Activated T-helper 17 cell treated with anti-CD3 and anti-CD28 coated beads, Interleukin-2, amount 50 U/mL, for 72 hours (primary cell): Measurements from ENCODE around the gene PTPRQ. TPM values are rescaled to one million over a fixed set of nuclear protein-coding genes. Genes with fewer than 3 reads are reported as not detected.

ENCODE experiments used
- ATAC-seq: fragments of 150-1000 bp; cut with Tn5 transposase; replicated peaks from 2 replicates; pipeline ENCODE4 v1.10.0; 2021; ENCODE audit warnings: mild to moderate bottlenecking, moderate library complexity
- H3K27ac Mint-ChIP-seq: one replicate; pipeline ENCODE4 v1.8.0; 2022; ENCODE audit warnings: mixed read lengths
- H3K27me3 Mint-ChIP-seq: one replicate; pipeline ENCODE4 v1.8.0; 2022; ENCODE audit warnings: mixed read lengths
- H3K36me3 Mint-ChIP-seq: one replicate; pipeline ENCODE4 v1.8.0; 2022; ENCODE audit warnings: low read depth, mild to moderate bottlenecking, mixed read lengths
- H3K4me1 Mint-ChIP-seq: one replicate; pipeline ENCODE4 v1.8.0; 2022; ENCODE audit warnings: mixed read lengths
- H3K4me3 Mint-ChIP-seq: one replicate; pipeline ENCODE4 v1.8.0; 2022; ENCODE audit warnings: mild to moderate bottlenecking, mixed read lengths
- H3K9me3 Mint-ChIP-seq: one replicate; pipeline ENCODE4 v1.8.0; 2022; ENCODE audit warnings: mixed read lengths
- total RNA-seq, 2 donors: library from RNA; stranded (reverse); gene quantifications; one replicate each; pipeline ENCODE4 v1.2.3, GENCODE V29; 2022

Gene PTPRQ
- total RNA-seq, 2 donors from 2014 or later: not detected

DNA sequence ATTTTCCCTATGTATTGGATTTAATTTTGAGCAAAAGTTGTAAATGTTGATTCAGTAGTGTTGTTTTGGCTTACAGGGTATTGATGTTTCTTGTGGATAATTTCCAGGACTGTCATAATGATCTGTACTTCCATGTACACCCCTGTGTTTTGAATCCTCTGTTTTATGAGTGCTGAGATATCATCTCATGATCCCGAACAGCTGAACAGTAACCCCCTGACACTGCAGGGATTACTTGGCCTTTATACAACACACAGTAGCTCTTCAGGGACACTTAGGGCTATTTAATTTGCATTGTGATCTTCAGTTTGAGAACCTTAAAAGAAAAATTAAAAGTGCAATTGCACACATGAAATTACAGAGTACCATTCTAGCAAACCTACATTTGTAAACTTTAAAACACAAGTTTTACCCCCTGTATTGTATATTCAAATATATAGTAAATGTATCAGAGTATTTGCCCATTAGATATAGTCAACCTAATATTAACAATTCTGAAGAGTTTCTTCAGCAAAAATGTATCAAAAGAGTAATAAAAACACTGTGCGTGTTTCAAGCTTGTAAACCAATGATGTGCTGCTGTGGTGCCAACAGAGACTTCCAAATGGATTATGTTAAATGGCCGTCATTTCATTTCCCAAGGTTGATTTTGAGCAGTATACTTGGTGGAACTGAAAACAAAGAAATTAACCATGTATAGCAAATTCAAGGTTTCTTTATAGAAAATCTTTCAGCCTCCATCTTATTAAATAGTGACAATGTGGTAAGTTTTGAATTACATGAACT is 235.5 kb downstream of the PTPRQ start:
- no peaks in the 10 kb centered on the region for H3K9me3 Mint-ChIP-seq
- no peaks in the 10 kb centered on the region for H3K36me3 Mint-ChIP-seq
- no peak overlapping the region for H3K4me3 Mint-ChIP-seq
- H3K27ac Mint-ChIP-seq: no peak overlapping the region
- no peaks in the 10 kb centered on the region for H3K27me3 Mint-ChIP-seq
- H3K4me1 Mint-ChIP-seq: no peaks in the 10 kb centered on the region
- no peak for ATAC-seq

DNA sequence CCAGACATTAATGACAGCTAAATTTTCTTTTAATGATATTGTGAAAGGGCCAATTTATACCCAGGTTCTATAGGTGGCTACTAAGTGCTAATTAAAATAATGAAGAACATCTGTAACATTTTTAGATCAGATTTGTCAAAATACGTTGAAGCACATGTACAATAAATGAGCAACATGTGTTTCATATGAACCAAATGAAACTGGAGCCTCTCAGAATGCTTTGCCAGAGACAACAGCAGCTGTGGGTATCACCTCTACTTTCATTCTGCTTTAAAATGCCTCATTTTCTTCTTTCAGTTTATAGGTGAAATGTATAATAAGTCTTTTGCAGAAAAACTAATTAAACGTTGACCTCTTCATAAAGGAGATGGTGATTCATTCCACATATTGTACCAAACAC is 237.3 kb downstream of the PTPRQ start:
- Mint-ChIP-seq H3K27me3 (no peaks in the 10 kb centered on the region), H3K4me1 (no peaks in the 10 kb centered on the region), H3K9me3 (no peaks in the 10 kb centered on the region), H3K27ac (no peak overlapping the region), H3K36me3 (no peaks in the 10 kb centered on the region), H3K4me3 (no peak overlapping the region)
- no peak for ATAC-seq

DNA sequence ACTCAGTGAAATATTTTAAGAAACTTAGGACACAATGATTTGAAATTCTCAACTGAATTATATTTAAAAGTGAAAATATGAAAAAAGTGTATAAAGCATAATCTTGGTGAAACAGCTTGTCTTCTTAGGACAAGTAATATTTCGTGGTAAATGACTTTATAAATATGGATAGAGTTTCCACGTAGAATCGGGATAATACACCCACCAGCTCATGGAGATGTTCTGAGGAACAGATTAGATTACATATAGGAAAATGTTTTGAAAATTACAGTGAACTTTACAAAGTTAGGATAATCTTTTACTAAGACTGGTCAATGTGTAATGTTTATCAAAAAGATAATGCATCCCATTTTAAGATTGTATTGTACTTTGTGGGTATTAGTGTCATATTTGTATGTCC is 237.8 kb downstream of the PTPRQ start:
- Mint-ChIP-seq H3K27ac (no peak overlapping the region), H3K4me3 (no peak overlapping the region), H3K4me1 (no peaks in the 10 kb centered on the region), H3K9me3 (no peaks in the 10 kb centered on the region), H3K36me3 (no peaks in the 10 kb centered on the region), H3K27me3 (no peaks in the 10 kb centered on the region)
- ATAC-seq: no peak

DNA sequence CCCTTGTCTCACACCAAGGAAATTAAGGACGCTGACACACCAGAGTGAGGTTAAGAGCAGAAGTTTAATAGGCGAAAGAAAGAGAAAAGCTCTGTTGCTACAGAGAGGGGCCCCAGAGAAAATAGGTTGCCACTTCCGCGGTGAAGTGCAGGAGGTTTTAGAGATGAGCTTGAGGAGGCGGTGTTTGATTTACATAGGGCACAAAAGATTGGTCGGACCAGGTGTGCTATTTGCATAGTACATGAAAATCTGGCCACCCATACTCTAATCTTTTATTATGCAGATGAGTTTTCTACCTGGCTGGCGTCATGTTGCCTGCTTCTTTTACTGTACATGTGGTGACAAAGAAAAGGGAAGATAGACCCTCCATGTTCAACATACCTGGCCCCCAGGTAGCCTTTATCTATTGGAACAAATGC is 240.1 kb downstream of the PTPRQ start:
- no peaks in the 10 kb centered on the region for H3K9me3 Mint-ChIP-seq
- H3K27me3 Mint-ChIP-seq: no peaks in the 10 kb centered on the region
- no peaks in the 10 kb centered on the region for H3K36me3 Mint-ChIP-seq
- H3K4me3 Mint-ChIP-seq: no peak overlapping the region
- no peak for ATAC-seq
- H3K27ac Mint-ChIP-seq: no peak overlapping the region
- H3K4me1 Mint-ChIP-seq: no peaks in the 10 kb centered on the region

DNA sequence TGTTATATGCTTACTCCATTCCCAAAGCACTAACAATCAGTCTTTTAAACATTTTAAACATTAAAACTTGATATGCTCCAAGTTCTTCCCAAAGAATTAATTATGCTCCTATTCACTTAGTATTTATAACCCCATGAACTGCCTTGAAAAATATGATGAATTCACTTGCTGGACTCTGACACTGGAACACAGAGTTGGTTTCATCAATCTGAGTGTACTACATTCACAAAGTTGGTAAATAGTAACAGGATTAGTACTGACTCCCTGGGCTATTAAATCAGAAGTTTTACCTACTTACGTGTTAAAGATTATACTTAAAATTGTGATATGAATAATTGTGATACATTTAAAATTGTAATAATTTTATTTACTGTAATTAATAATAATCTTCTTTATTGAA is 246.1 kb downstream of the PTPRQ start:
- Mint-ChIP-seq H3K36me3 (no peaks in the 10 kb centered on the region), H3K9me3 (peaks cover 4% of the 10 kb centered on the region), H3K4me1 (no peaks in the 10 kb centered on the region), H3K4me3 (no peak overlapping the region), H3K27ac (no peak overlapping the region), H3K27me3 (no peaks in the 10 kb centered on the region)
- no peak for ATAC-seq

DNA sequence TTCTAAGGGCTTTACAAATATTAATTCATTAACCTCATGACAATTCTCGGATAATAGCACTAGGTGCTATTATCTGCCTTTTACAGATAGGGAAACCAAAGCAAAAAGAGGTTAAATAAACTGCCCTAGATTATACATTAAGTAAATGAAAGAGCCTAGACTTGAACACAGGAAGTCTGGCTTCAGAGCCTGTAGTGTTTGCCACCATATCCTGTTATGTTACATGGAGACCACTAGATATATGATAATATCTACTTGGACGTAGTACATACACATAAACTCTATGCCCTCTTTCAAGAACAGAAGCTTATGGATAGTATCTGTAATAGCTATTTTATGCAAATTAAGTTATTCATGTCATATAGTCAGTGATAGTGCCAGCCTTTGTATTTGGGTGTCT is 246.5 kb downstream of the PTPRQ start:
- H3K9me3 Mint-ChIP-seq: peaks cover 4% of the 10 kb centered on the region
- ATAC-seq: no peak
- H3K4me3 Mint-ChIP-seq: no peak overlapping the region
- H3K4me1 Mint-ChIP-seq: no peaks in the 10 kb centered on the region
- H3K36me3 Mint-ChIP-seq: no peaks in the 10 kb centered on the region
- no peaks in the 10 kb centered on the region for H3K27me3 Mint-ChIP-seq
- no peak overlapping the region for H3K27ac Mint-ChIP-seq

DNA sequence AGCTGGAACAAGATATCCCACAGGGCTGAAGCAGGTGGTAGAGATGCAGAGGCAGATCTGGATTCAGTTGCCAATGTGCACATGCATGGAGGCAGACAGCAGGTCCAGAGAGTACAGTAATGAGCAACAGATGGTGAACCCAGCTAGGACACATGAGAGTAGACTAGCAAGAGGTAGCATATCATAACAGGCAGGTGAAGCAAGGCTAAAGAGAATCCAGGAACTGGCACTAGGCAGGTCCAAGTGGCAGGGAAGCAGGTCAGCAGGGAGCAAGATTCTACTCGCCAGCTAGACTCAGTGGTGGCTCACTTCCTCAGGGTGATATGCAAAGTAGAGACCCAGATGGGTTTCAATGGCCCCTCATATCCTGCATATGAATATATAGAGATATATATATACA is 248.1 kb downstream of the PTPRQ start:
- Mint-ChIP-seq H3K27ac (no peak overlapping the region), H3K4me3 (no peak overlapping the region), H3K36me3 (no peaks in the 10 kb centered on the region), H3K9me3 (peaks cover 4% of the 10 kb centered on the region), H3K27me3 (no peaks in the 10 kb centered on the region), H3K4me1 (no peaks in the 10 kb centered on the region)
- ATAC-seq: no peak

DNA sequence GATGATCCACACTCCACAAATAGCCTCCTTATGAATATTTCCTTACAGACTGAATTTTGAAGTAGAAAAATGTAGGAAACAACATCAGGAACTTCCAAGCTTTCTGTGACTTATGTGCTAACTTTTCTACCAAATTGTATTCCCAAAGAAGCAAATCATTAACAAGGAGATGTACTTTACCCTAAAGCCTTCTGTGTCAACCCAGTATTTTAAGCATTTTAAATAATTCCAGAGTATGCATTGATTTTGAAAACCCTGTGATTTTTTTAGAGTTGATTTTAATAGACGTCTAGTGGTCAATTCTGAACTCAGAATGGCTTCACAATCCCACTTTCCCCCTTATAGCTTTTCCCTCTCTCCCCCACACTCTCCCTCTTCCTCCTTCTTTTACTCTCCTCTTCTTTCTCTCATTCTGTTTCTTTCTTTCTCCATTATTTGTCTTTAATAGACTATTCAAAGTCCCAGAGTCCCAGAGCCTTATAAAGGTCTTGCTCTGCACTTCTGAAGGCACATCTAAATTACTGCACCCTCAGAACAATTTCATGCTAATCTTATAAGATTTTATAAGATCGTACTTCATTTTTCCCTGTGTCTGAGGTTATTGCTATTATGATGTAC is 253.3 kb downstream of the PTPRQ start:
- ATAC-seq: no peak
- Mint-ChIP-seq H3K36me3 (no peaks in the 10 kb centered on the region), H3K4me3 (no peak overlapping the region), H3K27me3 (no peaks in the 10 kb centered on the region), H3K27ac (no peak overlapping the region), H3K9me3 (peaks cover 4% of the 10 kb centered on the region), H3K4me1 (no peaks in the 10 kb centered on the region)

DNA sequence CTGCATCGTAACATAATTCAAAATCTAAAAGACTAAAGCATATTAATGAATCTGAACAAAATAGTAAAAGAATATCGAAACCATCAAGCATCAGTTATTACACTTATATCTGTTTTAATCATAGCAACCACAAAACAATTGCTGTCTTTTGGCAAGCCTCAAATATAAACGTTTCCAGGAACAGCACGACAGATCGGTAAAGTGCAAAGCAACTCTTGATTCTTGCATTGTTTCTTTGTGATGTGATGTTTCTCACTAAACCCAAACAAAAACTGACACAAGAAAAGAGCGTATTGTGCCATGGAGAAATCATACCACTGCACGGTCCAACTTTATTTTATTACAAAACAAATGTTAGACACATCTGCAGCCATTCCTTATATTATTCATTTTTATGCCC is 254.2 kb downstream of the PTPRQ start:
- Mint-ChIP-seq H3K4me1 (no peaks in the 10 kb centered on the region), H3K4me3 (no peak overlapping the region), H3K27ac (no peak overlapping the region), H3K27me3 (no peaks in the 10 kb centered on the region), H3K9me3 (peaks cover 6% of the 10 kb centered on the region), H3K36me3 (no peaks in the 10 kb centered on the region)
- ATAC-seq: no peak

DNA sequence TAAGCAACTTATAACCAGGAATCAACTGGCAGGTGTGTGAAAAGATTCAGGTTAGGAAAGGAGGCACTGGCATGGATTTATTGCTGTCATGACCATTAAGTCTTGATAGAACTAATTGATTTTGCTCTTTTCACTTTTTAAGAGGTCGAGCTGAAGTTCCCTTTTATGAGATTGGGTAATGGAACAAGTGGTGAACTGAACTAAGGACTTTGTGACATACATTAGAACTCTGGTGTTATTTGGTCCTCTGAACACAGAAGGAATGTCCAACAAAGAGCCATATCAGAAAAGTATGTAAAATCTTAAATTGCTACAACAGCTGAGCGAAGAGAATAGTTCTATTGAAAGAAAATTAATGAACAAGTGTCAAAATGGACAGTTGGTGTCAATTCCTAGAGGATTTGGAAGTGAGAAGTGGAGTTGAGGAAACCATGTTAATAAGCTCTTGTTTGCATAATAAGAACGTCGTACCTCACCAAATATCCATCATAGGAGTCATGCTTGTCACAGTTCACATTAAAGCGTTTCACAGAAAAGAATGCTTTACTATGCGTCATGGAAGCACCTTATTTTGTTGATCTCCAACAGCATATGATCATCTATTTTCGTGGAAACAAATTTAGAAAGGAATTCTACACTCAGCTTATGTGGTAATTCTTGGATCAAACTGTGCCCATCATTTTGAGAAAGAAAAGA is 255.0 kb downstream of the PTPRQ start:
- no peak for ATAC-seq
- H3K27ac Mint-ChIP-seq: no peak overlapping the region
- H3K27me3 Mint-ChIP-seq: no peaks in the 10 kb centered on the region
- no peak overlapping the region for H3K4me3 Mint-ChIP-seq
- H3K9me3 Mint-ChIP-seq: peaks cover 9% of the 10 kb centered on the region
- H3K36me3 Mint-ChIP-seq: no peaks in the 10 kb centered on the region
- H3K4me1 Mint-ChIP-seq: no peaks in the 10 kb centered on the region

DNA sequence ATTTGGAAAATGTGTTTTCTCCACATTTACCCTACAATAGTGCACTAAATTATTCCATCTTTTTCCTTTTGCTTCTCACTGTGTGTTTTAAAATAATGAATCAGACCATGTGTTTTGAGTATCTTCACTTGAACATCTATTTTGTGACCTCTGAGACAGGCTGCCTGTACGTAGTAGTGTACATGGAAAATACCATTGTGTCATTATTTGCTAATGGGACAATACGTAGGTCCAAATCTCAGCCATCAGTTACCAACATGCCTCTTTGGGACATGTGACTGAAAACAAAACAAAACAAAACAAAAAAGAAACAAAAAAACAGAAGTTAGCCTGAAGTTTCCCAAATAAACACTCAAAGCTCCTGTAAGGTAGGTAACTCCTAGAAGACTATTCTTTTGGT is 256.3 kb downstream of the PTPRQ start:
- H3K27ac Mint-ChIP-seq: no peak overlapping the region
- H3K36me3 Mint-ChIP-seq: no peaks in the 10 kb centered on the region
- H3K4me1 Mint-ChIP-seq: no peaks in the 10 kb centered on the region
- peaks cover 9% of the 10 kb centered on the region for H3K9me3 Mint-ChIP-seq
- H3K27me3 Mint-ChIP-seq: no peaks in the 10 kb centered on the region
- no peak for ATAC-seq
- H3K4me3 Mint-ChIP-seq: no peak overlapping the region

DNA sequence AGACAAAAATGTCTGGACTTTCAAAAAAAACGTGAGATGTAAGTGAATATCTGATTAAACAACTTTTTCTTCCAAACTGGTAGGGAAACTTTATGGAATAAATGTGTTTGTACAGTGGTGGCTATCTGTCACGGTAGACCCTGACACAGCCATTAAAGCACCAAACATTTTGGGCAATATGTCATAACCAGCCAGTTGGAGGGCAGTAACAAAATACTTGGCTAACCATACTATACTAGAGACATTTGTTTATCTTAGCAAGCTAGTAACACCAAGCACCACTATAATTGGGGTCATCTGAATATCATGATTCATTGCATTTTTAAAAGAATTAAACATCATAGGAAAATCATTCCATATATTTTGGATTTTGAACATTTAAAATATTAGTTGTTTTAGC is 257.4 kb downstream of the PTPRQ start:
- no peaks in the 10 kb centered on the region for H3K27me3 Mint-ChIP-seq
- H3K9me3 Mint-ChIP-seq: peaks cover 9% of the 10 kb centered on the region
- H3K4me3 Mint-ChIP-seq: no peak overlapping the region
- no peak overlapping the region for H3K27ac Mint-ChIP-seq
- ATAC-seq: no peak
- no peaks in the 10 kb centered on the region for H3K4me1 Mint-ChIP-seq
- no peaks in the 10 kb centered on the region for H3K36me3 Mint-ChIP-seq

DNA sequence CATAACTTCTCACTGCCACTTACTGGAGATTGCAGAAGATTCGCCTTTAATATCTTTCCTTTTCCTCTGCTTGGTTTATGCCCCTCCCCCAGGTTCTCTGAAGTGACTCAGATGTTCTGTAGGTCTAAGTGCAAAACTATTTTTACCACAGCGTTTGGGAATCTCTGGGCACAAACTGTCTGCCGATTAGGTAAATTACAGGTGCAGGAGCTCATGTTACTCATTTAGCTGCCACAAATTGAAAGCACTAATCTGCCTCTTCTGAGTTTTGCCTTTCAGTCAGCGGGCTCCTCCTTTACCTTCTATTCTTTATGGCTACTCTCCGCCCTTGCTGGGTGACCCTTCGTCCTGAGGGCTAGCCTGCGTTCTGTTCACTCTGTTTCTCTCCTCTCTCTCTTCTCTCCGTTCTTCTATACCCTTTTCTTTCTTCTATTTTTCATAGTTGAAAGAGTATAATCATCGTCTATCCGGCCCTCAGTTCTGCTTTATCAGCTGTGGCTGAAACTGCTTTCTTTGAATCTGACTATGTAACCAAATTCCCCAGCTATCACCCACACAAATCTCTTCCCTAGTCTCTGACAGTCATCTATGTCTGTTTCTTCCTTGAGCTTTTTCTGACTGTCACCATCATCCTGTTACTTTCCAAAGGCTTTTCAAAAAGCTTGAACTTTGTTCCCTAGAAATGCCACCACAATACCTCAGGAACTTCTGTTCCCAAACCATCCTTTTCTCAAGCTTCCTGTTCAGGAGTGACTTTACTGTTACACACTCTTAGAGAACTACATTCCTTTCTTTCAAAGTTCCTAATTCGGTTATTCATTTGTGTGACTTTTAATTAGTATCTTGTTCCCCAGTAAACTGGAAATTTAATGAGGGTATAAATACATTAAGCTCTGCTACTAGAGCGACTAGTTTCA is 259.1 kb downstream of the PTPRQ start:
- Mint-ChIP-seq H3K36me3 (no peaks in the 10 kb centered on the region), H3K4me3 (no peak overlapping the region), H3K27me3 (peaks cover 8% of the 10 kb centered on the region), H3K9me3 (peaks cover 9% of the 10 kb centered on the region), H3K27ac (no peak overlapping the region), H3K4me1 (no peaks in the 10 kb centered on the region)
- no peak for ATAC-seq

DNA sequence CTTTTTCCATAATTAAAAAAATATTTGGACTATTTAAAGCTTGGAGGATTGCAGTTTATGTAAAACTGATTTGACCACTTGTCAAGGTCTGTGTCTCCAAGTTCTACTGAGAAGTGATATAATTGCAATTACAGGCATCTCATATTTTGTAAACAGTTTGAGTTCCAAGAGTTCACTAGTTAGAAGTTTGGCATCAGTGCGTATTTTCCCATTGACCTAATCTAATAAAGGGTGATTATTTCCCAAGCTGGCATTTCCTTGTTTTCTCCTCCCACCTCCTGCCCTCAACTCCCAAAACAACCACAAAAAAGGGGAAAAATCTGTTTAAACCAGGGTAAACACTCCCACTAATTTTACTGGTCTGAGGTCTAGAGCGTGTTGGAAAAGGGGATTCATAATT is 260.4 kb downstream of the PTPRQ start:
- H3K9me3 Mint-ChIP-seq: peaks cover 5% of the 10 kb centered on the region
- H3K27me3 Mint-ChIP-seq: peaks cover 15% of the 10 kb centered on the region
- no peaks in the 10 kb centered on the region for H3K4me1 Mint-ChIP-seq
- no peak for ATAC-seq
- H3K4me3 Mint-ChIP-seq: no peak overlapping the region
- H3K36me3 Mint-ChIP-seq: no peaks in the 10 kb centered on the region
- no peak overlapping the region for H3K27ac Mint-ChIP-seq
